ENCODE measurements around the gene PNMA5.
"Not testable (repeated sequence)": the region's sequence is repeated elsewhere in the genome, so short reads cannot be mapped to it uniquely, and the experiment has no call there.

Gene PNMA5

DNA sequence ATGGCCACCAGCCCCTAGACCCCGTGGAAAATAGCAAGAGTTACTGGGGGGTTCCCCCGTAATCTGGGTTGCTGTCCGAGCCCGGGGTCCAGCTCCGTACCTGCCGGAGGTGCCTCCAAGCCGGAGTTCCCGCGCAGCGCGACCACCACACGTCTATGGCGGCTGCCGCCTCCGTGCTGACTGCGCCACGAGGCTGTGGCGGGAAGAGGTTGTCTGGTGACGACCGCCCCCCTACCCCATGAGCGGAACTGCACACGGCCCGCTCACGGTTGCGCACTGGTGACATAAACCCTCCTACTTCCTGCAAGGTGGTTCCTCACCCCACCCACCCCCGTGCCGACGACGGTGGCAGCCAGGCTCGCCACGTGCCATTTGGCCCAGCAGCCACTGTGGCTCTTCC is at the start of gene PNMA5:
TSS of gene PNMA5 (minus strand) at position 184 of the 400 bp plus-strand sequence. CDS start 2,518 bp downstream, outside the sequence.
- no peak for DNase-seq

DNA sequence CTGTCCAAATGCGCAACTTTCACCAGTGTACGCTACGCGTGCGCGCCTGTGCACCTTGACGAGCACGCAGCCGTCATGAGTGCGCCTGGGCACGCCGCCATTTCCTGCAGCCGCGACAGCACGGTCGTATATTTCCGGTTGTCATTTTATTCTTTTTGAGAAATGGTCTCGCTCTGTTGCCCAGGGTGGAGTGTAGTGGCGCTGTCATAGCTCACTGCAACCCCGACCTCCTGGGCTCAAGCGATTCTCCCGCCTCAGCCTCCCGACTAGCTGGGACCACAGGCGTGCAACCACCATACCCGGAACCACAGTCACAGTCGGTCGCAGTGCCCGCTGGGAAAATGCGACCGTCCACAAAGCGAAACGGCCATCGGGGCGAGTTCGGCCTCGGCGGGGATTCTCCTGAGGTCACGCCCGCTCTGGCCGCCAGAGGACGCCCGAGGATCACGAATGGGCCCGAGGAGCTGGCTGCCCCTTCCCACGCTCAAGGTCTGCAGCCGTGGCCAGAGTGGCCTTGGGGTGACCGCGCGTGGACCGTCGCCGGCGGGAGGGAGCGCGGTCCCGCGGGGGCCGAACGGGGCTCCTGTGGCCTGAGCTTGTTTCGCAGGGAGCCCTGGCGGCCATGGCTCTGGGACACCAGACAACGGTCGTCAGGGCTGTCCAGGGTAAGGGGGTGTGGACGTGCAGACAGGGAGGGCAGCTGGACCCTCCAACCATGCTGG is 38.6 kb upstream of the PNMA5 start:
- peak; percentile 49 for DNase-seq

DNA sequence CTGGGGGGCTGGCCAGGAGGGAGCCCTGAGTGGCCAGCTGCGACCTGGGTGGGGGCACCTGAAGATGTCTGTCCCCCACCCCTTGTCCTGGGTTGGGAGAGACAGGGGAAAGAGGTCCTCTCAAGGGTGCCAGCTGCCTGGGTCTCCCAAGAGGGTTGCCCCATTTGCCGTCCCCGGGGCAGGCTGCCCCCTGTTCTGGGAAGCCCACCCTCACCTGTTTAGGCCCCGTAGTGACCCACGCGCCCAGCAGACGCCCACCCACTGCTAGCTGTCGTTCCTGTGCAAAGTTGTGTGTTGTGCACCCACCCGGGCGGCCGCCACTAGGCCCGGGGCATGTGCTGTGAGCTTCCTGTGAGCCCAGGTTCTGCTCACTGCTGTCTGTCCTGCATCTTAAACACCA is 36.9 kb upstream of the PNMA5 start:
- DNase-seq = no peak

DNA sequence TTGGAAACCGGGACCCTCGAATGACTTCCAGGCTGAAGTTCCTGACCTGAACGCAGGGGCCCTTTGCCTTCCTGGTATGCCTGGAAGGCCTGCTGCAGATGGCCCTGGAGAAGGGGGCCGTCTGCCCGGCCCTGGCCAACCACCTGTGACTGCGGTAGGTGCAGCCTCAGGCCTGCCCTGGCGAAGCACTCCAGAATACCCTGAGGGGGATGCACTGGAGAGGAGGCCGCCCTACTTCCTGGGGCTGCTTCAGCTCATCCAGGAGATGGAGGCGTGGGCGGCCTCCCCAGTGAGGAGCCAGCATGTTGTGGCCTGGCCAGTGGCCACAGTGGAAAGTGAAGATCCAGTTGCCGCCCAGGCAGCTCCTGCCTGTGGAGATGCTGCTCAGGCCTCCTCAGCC is 36.0 kb upstream of the PNMA5 start:
- DNase-seq = no peak

DNA sequence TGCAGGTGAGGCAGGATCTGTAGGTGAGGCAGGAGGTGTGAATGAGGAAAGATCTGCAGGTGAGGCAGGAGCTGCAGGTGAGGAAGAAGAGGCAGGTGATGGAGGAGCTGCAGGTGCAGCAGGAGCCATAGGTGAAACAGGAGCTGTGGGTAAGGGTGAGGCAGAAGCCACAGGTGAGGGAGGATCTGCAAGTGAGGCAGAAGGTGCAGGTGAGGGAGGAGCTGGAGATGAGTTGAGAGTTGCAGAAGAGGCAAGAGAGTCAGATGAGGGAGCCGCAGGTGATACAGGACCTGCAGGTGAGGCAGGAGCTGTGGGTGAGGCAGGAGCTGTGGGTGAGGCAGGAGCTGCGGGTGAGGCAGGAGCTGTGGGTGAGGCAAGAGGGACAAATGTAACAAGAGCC is 35.2 kb upstream of the PNMA5 start:
- DNase-seq = no peak

DNA sequence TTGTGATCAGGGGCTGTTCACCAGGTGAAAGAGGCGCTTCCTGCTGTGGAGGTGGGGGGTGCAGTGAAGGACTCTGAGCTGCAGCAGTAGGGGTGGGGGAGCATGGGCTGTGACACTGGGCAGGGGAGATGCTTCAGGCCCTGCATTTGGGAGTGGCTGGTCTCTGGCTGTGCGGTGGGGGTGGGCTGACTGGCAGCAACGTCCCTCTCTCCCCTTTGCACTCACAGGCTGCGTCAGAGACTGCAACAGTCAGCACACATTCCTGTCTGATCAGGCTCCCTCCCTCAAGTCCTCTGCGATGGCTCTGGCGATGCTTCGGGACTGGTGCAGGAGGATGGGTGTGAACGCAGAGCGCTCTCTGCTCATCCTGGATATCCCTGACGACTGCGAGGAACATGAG is 34.6 kb upstream of the PNMA5 start:
- not testable (repeated sequence) for DNase-seq

DNA sequence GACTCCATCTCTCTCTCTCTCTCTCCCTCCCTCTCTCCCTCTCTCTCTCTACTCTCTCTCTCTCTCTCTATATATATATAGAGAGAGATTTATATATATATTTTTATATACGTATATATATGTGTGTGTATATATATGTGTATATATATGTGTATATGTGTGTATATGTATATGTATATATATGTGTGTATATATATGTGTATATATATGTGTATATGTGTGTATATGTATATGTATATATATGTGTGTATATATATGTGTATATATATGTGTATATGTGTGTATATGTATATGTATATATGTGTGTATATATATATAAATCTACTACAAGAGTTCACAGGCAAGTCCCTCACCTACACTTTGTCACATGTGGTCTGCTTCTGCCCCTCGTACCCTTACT is 32.6 kb upstream of the PNMA5 start:
- not testable (repeated sequence) for DNase-seq

DNA sequence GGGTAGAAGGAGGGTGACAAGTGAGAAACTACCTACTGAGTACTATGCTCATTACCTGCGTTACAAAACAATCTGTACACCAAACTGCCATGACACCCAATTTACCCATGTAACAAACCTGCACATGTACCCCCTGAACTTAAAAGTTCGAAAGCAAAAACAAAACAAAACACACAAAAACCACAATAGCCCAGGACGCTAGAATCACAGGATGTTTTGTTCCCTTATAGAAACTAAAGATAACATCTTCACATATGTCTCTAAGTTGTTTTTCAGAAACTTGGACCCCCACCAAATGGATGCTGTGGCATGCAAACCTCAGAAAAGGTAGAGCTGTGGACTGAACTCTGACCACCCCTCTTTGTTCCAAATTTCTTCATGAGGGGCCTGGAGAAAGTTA is 25.2 kb upstream of the PNMA5 start:
- no peak for DNase-seq

DNA sequence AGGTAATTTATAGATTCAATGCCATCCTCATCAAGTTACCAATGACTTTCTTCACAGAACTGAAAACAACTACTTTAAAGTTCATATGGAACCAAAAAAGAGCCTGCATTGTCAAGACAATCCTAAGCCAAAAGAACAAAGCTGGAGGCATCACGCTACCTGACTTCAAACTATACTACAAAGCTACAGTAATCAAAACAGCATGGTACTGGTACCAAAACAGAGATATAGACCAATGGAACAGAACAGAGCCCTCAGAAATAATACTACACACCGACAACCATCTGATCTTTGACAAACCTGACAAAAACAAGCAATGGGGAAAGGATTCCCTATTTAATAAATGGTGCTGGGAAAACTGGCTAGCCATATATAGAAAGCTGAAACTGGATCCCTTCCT is 23.3 kb upstream of the PNMA5 start:
- not testable (repeated sequence) for DNase-seq

DNA sequence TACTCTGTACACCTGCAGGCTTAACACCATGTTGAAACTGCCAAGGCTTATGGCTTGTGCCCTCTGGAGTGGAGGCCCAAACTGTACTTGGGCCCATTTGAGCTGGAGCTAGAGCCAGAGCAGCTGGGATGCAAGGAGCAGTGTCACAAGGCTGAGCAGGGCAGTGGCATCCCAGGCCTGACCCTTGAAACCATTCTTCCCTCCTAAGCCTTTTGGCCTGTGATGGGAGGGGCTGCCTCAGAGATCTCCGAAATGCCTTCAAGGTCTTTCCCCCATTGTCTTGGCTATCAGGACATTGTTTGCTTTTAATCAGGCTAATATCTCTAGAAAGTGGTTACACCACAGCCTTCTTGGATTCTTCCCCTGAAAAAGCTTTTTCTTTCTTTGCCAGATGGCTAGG is 10.9 kb upstream of the PNMA5 start:
- no peak for DNase-seq

DNA sequence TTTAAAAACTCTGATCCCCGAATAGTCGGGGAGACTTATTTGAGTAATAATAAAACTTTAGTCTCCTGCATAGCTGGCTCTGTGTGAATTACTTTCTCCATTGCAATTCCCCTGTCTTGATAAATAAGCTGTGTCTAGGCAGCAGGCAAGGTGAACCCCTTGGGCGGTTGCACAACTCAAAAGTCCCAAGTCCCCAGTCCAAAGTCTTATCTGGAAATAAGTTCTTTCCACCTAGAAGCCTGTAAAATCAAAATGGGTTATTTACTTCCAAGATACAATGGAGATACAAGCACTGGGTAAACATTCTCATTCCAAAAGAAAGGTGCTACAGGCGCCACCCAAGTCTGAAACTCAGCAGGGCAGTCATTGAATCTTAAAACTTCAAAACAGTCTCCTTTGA is 10.1 kb upstream of the PNMA5 start:
- DNase-seq = no peak

DNA sequence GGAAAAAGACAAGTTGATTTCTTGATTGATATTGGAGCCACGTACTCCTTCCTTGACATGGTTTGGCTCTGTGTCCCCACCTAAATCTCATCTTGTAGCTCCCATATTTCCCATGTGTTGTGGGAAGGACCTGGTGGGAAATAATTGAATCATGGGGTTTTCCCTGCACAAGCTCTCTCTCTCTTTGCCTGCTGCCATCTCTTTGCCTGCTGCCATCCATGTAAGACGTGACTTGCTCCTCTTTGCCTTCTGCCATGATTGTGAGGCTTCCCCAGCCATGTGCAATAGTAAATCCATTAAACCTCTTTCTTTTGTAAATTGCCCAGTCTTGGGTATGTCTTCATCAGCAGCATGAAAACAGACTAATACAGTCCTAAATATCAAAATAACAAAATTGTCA is 8.3 kb upstream of the PNMA5 start:
- DNase-seq = not testable (repeated sequence)

DNA sequence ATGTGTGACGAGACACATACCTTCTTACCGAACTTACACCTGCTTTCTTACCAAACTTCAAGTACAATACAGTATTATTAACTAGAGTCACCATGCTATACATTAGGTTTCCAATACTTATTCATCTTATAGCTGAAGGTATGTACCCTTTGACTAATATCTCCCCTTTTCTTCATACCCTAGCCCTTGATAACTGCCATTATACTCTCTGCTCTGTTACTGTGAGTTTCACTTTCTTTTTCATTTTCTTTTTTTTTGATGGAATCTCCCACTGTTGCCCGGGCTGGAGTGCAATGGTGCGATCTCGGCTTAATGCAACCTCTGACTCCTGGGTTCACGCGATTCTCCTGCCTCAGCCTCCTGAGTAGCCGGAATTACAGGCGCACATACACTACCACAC is 3.4 kb upstream of the PNMA5 start:
- no peak for DNase-seq

DNA sequence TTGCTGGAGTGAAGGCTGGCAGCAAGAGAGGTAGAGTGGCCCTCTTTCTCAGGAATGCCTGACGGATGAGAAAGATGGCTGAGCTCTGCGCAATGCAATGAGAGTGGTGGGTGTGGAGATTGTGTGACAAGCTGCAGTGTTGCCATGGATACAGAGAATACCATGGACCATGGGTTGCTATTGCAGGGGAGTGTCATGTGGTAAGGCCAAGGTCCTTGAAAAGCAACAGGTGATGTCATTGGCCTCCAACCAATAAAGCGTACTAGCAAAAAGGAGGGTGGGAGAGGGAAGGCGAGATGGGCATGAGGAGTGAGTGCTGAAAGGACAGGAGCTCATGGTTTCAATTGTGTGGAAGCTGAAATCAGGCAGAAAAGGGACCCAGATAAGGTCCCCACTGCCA is 1.8 kb downstream of the PNMA5 start:
- no peak for DNase-seq

DNA sequence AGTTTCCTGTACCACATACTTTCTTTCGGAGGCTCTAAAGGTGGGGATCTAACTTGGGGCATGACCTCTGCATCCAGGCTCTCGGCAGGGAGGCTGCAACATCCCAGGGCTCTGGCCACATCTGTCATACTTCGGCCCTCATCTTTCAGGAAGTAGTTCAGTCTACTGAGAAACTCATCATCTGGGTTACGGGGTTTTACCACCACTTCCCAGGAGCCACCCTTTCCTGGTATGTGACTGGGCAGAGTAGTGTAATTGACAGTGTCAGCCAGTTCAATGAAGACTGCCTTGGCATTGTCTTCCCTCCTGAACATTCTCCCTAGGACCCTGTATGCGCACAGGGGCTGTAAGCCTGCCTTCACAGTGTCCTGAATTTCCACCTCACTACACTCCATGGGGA is 2.8 kb downstream of the PNMA5 start:
- no peak for DNase-seq

DNA sequence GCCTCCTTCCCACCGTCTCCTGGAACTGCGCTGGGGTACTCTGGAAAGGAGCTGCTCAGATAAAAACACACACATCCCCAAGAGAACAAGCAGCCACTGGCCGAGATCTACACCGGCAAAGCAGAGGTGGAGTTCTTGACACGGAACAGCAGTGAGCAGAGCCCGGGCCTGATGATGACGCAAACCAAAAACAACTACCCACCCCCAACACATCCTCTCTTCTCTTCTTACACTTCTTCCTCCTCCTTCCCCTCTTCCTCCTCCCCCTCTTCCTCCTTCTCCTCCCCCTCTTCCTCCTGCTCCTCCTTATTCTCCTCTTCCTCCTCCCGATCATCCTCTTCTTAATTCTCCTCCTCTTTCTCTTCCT is 4.6 kb downstream of the PNMA5 start:
- DNase-seq = peak; percentile 25

DNA sequence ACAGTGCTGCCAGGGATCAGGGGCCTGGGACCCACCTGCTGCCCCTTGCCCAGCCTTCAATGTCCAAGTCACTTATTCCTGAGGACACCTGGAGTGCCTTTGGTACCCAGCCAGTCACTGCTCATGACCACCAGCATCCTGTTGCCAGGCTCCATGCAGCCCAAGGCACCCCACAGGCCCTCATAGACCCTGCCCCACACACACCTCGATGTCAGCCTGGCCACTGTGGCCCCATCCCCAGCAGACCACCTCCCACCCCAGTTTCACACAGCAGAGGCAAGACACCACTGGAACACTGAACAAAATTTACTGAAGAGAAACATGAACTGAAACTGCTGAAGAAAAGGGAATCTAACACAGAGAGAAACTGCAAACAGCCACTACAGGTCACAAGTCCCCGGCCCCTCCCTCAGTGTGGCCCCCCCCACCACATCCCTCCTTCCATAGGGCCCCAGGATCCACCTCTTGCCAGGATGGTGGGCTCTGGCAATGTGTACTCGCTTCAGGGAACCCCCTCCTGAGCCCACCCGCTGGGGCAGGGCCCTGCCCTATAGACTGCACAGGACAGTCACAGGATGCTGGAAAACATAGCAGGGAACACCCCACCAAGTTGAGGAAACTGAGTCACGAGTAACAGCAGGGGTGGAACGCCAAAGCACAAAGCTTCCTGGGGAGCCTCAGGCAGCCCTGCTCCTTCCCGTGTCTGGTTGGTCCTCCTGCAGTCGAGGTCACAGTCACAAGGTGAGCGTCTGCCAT is 5.2 kb downstream of the PNMA5 start:
- DNase-seq = no peak

DNA sequence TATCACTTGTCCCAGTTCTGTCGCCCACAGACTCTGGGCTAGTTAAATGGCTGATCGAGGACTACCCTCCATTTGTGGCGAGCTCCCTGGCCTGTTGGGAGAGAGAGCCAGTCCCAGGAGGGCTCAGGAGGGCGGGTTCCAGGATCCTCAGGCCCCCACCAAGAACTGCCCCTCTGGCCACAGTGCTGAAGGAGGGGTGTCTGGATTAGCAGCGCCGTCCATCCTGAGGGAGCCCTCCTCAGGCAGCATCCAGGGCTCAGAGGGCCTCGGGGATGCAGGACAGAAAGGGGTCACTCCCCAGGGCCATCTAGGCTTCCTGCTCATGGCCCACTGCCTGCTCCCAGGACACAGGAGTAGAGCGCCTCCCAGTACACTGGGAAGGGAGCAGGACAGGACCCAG is 6.1 kb downstream of the PNMA5 start:
- no peak for DNase-seq

DNA sequence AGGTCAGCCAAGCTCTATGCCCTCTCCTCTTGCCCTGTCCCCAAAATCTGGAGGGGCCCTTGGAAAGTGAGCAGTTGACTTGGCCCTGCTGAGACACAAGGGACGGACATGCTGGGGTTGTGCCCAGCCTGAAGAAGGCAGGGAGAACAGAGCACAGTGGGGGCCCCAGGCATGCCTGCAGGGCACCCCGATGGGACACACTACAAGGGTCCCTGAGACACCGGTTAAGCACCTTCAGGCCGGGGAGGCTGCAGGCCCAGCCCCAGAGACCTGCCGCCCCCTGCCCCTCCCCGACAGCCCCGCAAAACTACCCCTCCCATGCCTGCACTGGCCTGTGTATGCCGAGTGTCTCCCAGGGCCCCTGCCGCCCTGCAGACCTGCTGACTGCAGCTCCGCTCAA is 6.8 kb downstream of the PNMA5 start:
- DNase-seq = not testable (repeated sequence)

DNA sequence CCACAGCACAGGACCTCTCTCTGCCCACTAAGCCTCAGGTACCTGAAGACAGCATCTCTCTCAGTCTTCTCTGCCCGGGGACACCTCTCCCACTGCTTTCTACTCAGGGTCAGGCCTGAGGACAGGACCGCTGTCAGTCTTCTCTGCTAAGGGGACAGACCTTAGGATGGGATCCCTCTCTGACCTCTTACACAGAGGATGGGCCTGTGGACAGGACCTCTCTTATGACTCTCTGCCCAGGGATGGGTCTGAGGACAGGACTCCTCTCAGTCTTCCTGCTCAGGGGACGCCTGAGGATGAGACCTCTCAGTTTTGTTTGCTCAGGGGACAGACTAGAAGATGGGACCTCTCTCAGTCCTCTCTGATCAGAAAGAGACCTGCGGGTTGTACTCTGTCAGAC is 8.5 kb downstream of the PNMA5 start:
- not testable (repeated sequence) for DNase-seq

DNA sequence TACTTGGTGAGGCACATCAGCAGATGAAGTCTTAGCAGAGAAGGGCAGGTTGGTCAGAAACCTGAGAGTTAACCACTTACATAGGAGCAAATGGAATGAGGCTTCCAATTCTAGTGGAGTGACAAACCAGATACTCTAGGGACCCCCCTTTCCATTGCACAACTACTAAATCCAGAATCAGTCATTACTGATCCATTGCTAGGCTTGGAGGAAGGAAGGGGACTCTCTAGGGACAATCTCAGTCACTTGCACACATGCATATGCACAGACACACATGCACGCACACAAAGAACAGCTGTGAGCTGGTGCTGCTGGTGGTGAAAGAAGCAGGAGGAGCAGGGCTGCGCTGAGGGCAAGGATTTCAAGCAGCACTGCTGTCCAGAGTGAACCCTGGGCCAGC is 25.7 kb downstream of the PNMA5 start:
- DNase-seq = no peak

DNA sequence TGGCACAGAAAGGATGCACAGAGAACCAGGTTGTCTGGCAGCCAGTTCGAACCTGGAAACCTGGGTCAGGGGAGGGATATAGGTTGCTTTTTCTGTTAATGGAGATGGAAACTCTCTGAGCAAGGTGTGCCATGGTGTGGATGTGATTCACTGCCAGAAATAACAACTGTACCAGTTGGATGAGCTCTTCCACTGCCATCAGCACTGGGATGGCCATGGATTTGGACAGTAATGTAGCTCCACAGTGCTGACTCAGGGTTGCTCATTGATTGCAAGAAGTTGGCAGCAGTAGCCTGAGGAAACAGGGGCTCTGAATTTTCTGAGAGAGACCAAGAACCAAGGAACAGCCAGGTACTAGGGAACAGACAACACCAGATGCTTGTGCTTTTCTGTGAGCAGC is 33.8 kb downstream of the PNMA5 start:
- DNase-seq = no peak

DNA sequence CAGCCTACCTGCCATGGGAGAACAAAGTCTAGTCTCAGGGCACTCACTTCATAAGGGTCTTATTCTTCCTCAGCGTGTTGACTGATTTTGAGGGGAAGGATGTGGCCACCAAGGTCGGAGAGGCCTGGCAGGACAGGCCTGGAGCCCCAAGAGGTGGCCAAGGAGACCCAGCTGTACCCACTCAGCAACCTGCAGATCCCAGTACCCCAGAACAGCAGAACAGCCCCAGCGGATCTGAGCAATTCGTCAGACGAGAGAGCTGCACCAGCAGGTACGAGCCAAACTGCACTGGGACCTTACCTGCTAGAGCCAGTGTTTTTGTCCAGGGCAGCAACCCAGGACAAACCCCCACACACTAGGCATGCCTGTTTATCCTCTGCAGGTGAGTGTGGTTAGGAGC is 34.3 kb downstream of the PNMA5 start:
- no peak for DNase-seq

DNA sequence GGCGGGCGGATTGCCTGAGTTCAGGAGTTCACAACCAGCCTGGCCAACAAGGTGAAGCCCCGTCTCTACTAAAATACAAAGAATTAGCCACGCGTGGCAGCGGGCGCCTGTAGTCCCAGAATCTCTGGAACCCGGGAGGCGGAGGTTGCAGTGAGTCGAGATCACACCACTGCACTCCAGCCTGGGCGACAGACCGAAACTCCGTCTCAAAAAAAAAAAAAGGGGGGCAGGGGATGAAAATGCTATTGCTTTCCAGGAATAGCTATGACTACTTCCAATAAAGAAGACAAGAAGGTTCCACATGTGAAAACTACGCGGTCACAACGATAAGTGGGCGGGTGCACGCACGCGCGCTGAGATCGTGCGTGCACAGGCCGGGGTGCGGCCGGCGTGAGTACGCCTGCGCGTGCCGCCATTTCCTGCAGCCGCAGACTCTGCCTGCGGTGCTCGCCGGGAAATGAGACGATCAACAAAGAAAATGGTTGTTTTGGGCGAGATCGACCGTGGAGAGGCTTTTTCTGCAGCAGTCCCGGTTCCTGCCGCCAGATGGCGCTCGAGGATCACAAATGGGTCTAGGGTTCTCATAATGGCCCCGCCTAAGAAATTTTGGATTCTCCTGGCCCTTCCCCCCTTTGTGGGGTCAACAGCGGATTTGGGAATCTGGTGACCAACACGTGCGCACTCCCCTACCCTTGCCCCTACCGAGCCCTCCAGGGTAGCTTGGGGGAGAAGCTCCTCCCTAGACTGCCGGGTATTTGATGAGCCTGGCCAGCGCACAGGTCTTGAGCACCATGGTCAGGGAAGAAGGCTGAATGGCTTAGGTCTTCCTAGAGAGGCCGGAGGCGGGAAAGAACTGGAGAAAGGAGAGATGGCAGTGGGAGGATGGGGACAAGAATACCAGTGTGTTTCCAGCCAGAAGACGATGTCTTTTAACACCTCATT is 35.1 kb downstream of the PNMA5 start:
- peak; percentile 88 for DNase-seq

All from fibroblast of upper back skin (primary cell).